Suprapubic skin (tissue), 4 donors: Measurements from ENCODE around the gene IDH3G.

Experiments
- CTCF ChIP-seq, 2 donors: fragments of 200-600 bp in 1 of 2; fragments of 450-650 bp in 1 of 2; sonication (generic) in 1 of 2; IDR thresholded peaks; one replicate each; pipeline ENCODE4 v1.5.1; 2016 to 2019; ENCODE audit warnings: antibody characterized with exemption in 2 of 2, mild to moderate bottlenecking in 1 of 2, moderate library complexity in 1 of 2
- EP300 ChIP-seq: sonication (generic); formaldehyde crosslinking; IDR thresholded peaks from one replicate; pipeline ENCODE4 v1.6.1; 2017; ENCODE audit warnings: antibody characterized with exemption
- POLR2A ChIP-seq, 2 donors: fragments of 450-650 bp; IDR thresholded peaks; one replicate each; pipeline ENCODE4 v1.6.1; 2017; ENCODE audit warnings: antibody characterized with exemption in 2 of 2, mild to moderate bottlenecking in 2 of 2, moderate library complexity in 2 of 2
- POLR2AphosphoS5 ChIP-seq, 3 donors: sonication (generic); formaldehyde crosslinking; IDR thresholded peaks; one replicate each; pipeline ENCODE4 v1.6.1; 2017; ENCODE audit warnings: antibody characterized with exemption in 3 of 3

- no peak for TF ChIP-seq POLR2A (IDR thresholded peaks at IDR 0.05)
- TF ChIP-seq CTCF (IDR thresholded peaks at IDR 0.05): no peak
- no peak for TF ChIP-seq POLR2AphosphoS5 (IDR thresholded peaks at IDR 0.05)
- TF ChIP-seq EP300: no peak
These were observed 30.9 kb upstream of the IDH3G start for GRCh38 chrX:153825042-153825441.
